Right lobe of liver (tissue), 4 donors: ENCODE data around the gene BDP1.

Experiments
- CTCF ChIP-seq, 4 donors: fragments of 200-600 bp in 3 of 4; fragments of 450-650 bp in 1 of 4; IDR thresholded peaks; one replicate each; pipeline versions ENCODE4 v1.5.1 to v1.8.0; 2016 to 2022; ENCODE audit warnings: antibody characterized with exemption in 4 of 4, mild to moderate bottlenecking in 2 of 4
- POLR2A ChIP-seq: fragments of 450-650 bp; IDR thresholded peaks from one replicate; pipeline ENCODE4 v1.6.1; 2017; ENCODE audit warnings: antibody characterized with exemption, mild to moderate bottlenecking
- donor health status: DM: no; HTN: no; CAD: no.
- donor health status: DM: no; HTN: no; CAD: no.
- donor health status: DM: no; HTN: yes; CAD: no.

- no peak for TF ChIP-seq CTCF (IDR thresholded peaks at IDR 0.05)
- TF ChIP-seq POLR2A = no peak
Measured at GRCh38 chr5:71591100-71591499, 135.6 kb downstream of the BDP1 start.
